Smooth muscle cell of the brain vasculature (primary cell): Measurements from ENCODE around the gene RASGRF1.
"Not testable (repeated sequence)": the region's sequence is repeated elsewhere in the genome, so short reads cannot be mapped to it uniquely, and the experiment has no call there.

Source experiments
- DNase-seq: peaks from one replicate; pipeline ENCODE4 v3.0.0-alpha.2; 2012; ENCODE audit warnings: low read depth, low spot score

The RASGRF1 gene

GRCh38 chr15:79090487-79091203 is at the start of gene RASGRF1:
Gene RASGRF1 (minus strand): TSS chr15:79090780. CDS start chr15:79090498, 282 bp downstream.
- no peak for DNase-seq

GRCh38 chr15:79136434-79137046 is 46.0 kb upstream of the RASGRF1 start:
- DNase-seq: no peak

- no peak for DNase-seq
These were observed 42.7 kb upstream of the RASGRF1 start for GRCh38 chr15:79133309-79133708.

GRCh38 chr15:79132770-79133169 is 42.2 kb upstream of the RASGRF1 start:
- DNase-seq: no peak

GRCh38 chr15:79132361-79132760 is 41.8 kb upstream of the RASGRF1 start:
- no peak for DNase-seq

- DNase-seq: no peak
These were observed 40.1 kb upstream of the RASGRF1 start for GRCh38 chr15:79130535-79131130.

- no peak for DNase-seq
These were observed 38.7 kb upstream of the RASGRF1 start for GRCh38 chr15:79129235-79129634.

GRCh38 chr15:79128556-79128955 is 38.0 kb upstream of the RASGRF1 start:
- no peak for DNase-seq

GRCh38 chr15:79124388-79124787 is 33.8 kb upstream of the RASGRF1 start:
- DNase-seq: no peak

- no peak for DNase-seq
These were observed 32.4 kb upstream of the RASGRF1 start for GRCh38 chr15:79122991-79123390.

GRCh38 chr15:79122391-79122790 is 31.8 kb upstream of the RASGRF1 start:
- no peak for DNase-seq

- no peak for DNase-seq
These were observed 31.0 kb upstream of the RASGRF1 start for GRCh38 chr15:79121571-79121970.

GRCh38 chr15:79117442-79118204 is 27.0 kb upstream of the RASGRF1 start:
- DNase-seq: no peak

- no peak for DNase-seq
These were observed 26.2 kb upstream of the RASGRF1 start for GRCh38 chr15:79116771-79117170.

- no peak for DNase-seq
These were observed 25.5 kb upstream of the RASGRF1 start for GRCh38 chr15:79115986-79116665.

GRCh38 chr15:79113831-79114230 is 23.3 kb upstream of the RASGRF1 start:
- DNase-seq: no peak

- DNase-seq: not testable (repeated sequence)
These were observed 20.8 kb upstream of the RASGRF1 start for GRCh38 chr15:79111404-79111803.

- DNase-seq: no peak
These were observed 14.6 kb upstream of the RASGRF1 start for GRCh38 chr15:79105141-79105540.

GRCh38 chr15:79102595-79102994 is 12.0 kb upstream of the RASGRF1 start:
- no peak for DNase-seq

GRCh38 chr15:79101866-79102581 is 11.4 kb upstream of the RASGRF1 start:
- DNase-seq: no peak

- no peak for DNase-seq
These were observed 9.1 kb upstream of the RASGRF1 start for GRCh38 chr15:79099692-79100091.
